H1 (cell line): ENCODE measurements around the gene CEP85L. TPM values are rescaled to one million over a fixed set of nuclear protein-coding genes. Genes with fewer than 3 reads are reported as not detected.

Experiments
- CTCF ChIA-PET: fragments of 300-600 bp; sonication (Branson Sonifier 250); formaldehyde crosslinking; loops from one replicate; lab custom pipeline; 2021; ENCODE audit not compliant: partially characterized antibody; lab: Charles Lee
- POLR2A ChIA-PET: fragments of 300-600 bp; sonication (Branson Sonifier 250); formaldehyde crosslinking; loops from one replicate; lab custom pipeline; 2021; ENCODE audit warnings: inconsistent platforms; ENCODE audit not compliant: partially characterized antibody; lab: Charles Lee
- DNase-seq, 2 experiments: peaks; one replicate each; pipeline versions ENCODE4 v3.0.0 to v3.0.0-alpha.2; 2010 to 2022; ENCODE audit warnings: low spot score in 2 of 2, low read depth in 1 of 2, mixed read lengths in 1 of 2
- FAIRE-seq: peaks from 2 replicates; lab custom pipeline; 2011; peaks lifted over from hg19 to GRCh38; lab: Jason Lieb, UNC
- H2AFZ ChIP-seq: 2 replicates; pipeline ENCODE4 v1.8.1; 2012; ENCODE audit warnings: low read length, inconsistent platforms
- H2AK5ac ChIP-seq: 2 replicates; pipeline ENCODE4 v1.6.1; 2013; ENCODE audit warnings: low read depth, low read length
- H2BK120ac ChIP-seq: replicated peaks from 2 replicates; pipeline ENCODE3; 2013; ENCODE audit warnings: low read depth, low read length, inconsistent platforms
- H2BK12ac ChIP-seq: 2 replicates; pipeline ENCODE4 v1.6.1; 2013; ENCODE audit warnings: low read depth, low read length
- H2BK15ac ChIP-seq: 2 replicates; pipeline ENCODE4 v1.6.1; 2013; ENCODE audit warnings: low read length
- H2BK20ac ChIP-seq: 2 replicates; pipeline ENCODE4 v1.6.1; 2013; ENCODE audit warnings: low read length
- H2BK5ac ChIP-seq: 2 replicates; pipeline ENCODE4 v1.6.1; 2013; ENCODE audit warnings: low read depth, low read length
- H3K14ac ChIP-seq: 2 replicates; pipeline ENCODE4 v1.6.1; 2013; ENCODE audit warnings: inconsistent platforms; ENCODE audit not compliant: insufficient read length
- H3K18ac ChIP-seq: 2 replicates; pipeline ENCODE4 v1.6.1; 2013; ENCODE audit warnings: low read length; ENCODE audit errors: extremely low read depth
- H3K23ac ChIP-seq: 2 replicates; pipeline ENCODE4 v1.6.1; 2013; ENCODE audit warnings: inconsistent platforms; ENCODE audit not compliant: insufficient read length
- H3K23me2 ChIP-seq: 2 replicates; pipeline ENCODE4 v1.6.1; 2013; ENCODE audit warnings: low read depth, low read length
- H3K27ac ChIP-seq: 2 replicates; pipeline ENCODE4 v1.6.1; 2011; ENCODE audit warnings: low read depth, low read length, inconsistent platforms
- H3K27me3 ChIP-seq, 4 experiments: replicated peaks in 1 of 4; 1 replicate in 1 of 4; 2 replicates in 3 of 4; pipeline versions ENCODE4 v1.6.1 to v1.8.1; 2011 to 2013; ENCODE audit warnings: low read length in 3 of 4, mild to moderate bottlenecking in 3 of 4, inconsistent platforms in 2 of 4, mixed read lengths in 2 of 4, moderate library complexity in 1 of 4; ENCODE audit not compliant: control insufficient read depth in 3 of 4, insufficient read depth in 3 of 4; ENCODE audit errors: extremely low read depth in 1 of 4
- H3K36me3 ChIP-seq, 4 experiments: 2 replicates each; pipeline versions ENCODE4 v1.6.1 to v1.8.1; 2011 to 2013; ENCODE audit warnings: mild to moderate bottlenecking in 4 of 4, low read length in 3 of 4, moderate library complexity in 2 of 4, control low read depth in 1 of 4, inconsistent platforms in 1 of 4; ENCODE audit not compliant: insufficient read depth in 4 of 4, control insufficient read depth in 2 of 4
- H3K4ac ChIP-seq: replicated peaks from 2 replicates; pipeline ENCODE3; 2013; ENCODE audit warnings: low read length, low read depth, mixed read lengths, inconsistent platforms; ENCODE audit not compliant: insufficient read length
- H3K4me1 ChIP-seq, 4 experiments: replicated peaks in 1 of 4; 1 replicate in 1 of 4; 2 replicates in 3 of 4; pipeline versions ENCODE4 v1.6.1 to v1.8.1; 2011 to 2013; ENCODE audit warnings: low read length in 3 of 4, inconsistent platforms in 2 of 4, mixed read lengths in 1 of 4; ENCODE audit not compliant: insufficient read depth in 4 of 4, control insufficient read depth in 3 of 4
- H3K4me2 ChIP-seq, 2 experiments: 2 replicates each; pipeline versions ENCODE4 v1.6.1 to v1.8.1; 2011 to 2013; ENCODE audit warnings: low read depth in 2 of 2, low read length in 2 of 2, control low read depth in 1 of 2, inconsistent platforms in 1 of 2, mild to moderate bottlenecking in 1 of 2; ENCODE audit not compliant: insufficient read depth in 1 of 2
- H3K4me3 ChIP-seq, 4 experiments: fragments of 200-600, 300-600 bp in 1 of 4; sonication (generic), shearing (Covaris generic), sonication (Bioruptor Twin) in 1 of 4; 2 replicates each; pipeline versions ENCODE4 v1.5.1 to v1.8.1; 2011 to 2016; ENCODE audit warnings: low read length in 4 of 4, low read depth in 3 of 4, control low read depth in 2 of 4, inconsistent platforms in 2 of 4, mild to moderate bottlenecking in 2 of 4, mixed read lengths in 1 of 4, moderate library complexity in 1 of 4; ENCODE audit not compliant: insufficient read depth in 2 of 4; ENCODE audit errors: extremely low read depth in 1 of 4
- H3K56ac ChIP-seq: replicated peaks from 2 replicates; pipeline ENCODE3; 2013; ENCODE audit warnings: low read depth, mild to moderate bottlenecking, mixed read lengths, low read length, inconsistent platforms; ENCODE audit not compliant: insufficient read length
- H3K79me1 ChIP-seq: 2 replicates; pipeline ENCODE4 v1.6.1; 2013; ENCODE audit warnings: low read depth, low read length, control low read depth
- H3K79me2 ChIP-seq, 2 experiments: 2 replicates each; pipeline versions ENCODE4 v1.6.1 to v1.8.1; 2012 to 2013; ENCODE audit warnings: low read length in 2 of 2, mild to moderate bottlenecking in 2 of 2, inconsistent platforms in 1 of 2; ENCODE audit not compliant: insufficient read depth in 2 of 2, control insufficient read depth in 1 of 2
- H3K9ac ChIP-seq, 4 experiments: replicated peaks in 1 of 4; 1 replicate in 1 of 4; 2 replicates in 3 of 4; pipeline versions ENCODE4 v1.6.1 to v1.8.1; 2011 to 2013; ENCODE audit warnings: low read depth in 3 of 4, low read length in 3 of 4, control low read depth in 2 of 4, mild to moderate bottlenecking in 2 of 4, moderate library complexity in 2 of 4, inconsistent platforms in 1 of 4; ENCODE audit errors: extremely low read depth in 1 of 4
- H3K9me3 ChIP-seq, 2 experiments: 2 replicates each; pipeline versions ENCODE4 v1.6.1 to v1.8.1; 2012 to 2013; ENCODE audit warnings: mild to moderate bottlenecking in 2 of 2, moderate library complexity in 2 of 2, control low read depth in 1 of 2, inconsistent platforms in 1 of 2, low read depth in 1 of 2, low read length in 1 of 2, mixed read lengths in 1 of 2; ENCODE audit not compliant: insufficient read depth in 2 of 2
- H4K20me1 ChIP-seq, 2 experiments: replicated peaks in 1 of 2; 2 replicates each; pipeline versions ENCODE3 to v1.8.1; 2011 to 2013; ENCODE audit warnings: inconsistent platforms in 2 of 2, low read length in 2 of 2, mild to moderate bottlenecking in 1 of 2; ENCODE audit not compliant: insufficient read depth in 2 of 2, control insufficient read depth in 1 of 2
- H4K5ac ChIP-seq: 2 replicates; pipeline ENCODE4 v1.6.1; 2013; ENCODE audit warnings: low read length, low read depth, mixed read lengths, inconsistent platforms; ENCODE audit not compliant: insufficient read length
- H4K8ac ChIP-seq: 2 replicates; pipeline ENCODE4 v1.8.0; 2013; ENCODE audit warnings: mild to moderate bottlenecking, moderate library complexity, low read length, inconsistent platforms; ENCODE audit not compliant: insufficient read depth; ENCODE audit errors: extremely low read depth
- H4K91ac ChIP-seq: replicated peaks from 2 replicates; pipeline ENCODE3; 2013; ENCODE audit warnings: low read length, mixed read lengths, inconsistent platforms; ENCODE audit not compliant: insufficient read length
- ASH2L ChIP-seq: fragments of 200-600, 300-600 bp; sonication (generic); IDR thresholded peaks from one replicate; pipeline ENCODE4 v1.7.1; 2017; ENCODE audit warnings: low read length
- CBX5 ChIP-seq: fragments of 300-800, 300-1000 bp; sonication (generic); IDR thresholded peaks from 2 replicates; pipeline ENCODE4 v1.7.1; 2016; ENCODE audit warnings: antibody characterized with exemption, low read length, low read depth
- CHD2 ChIP-seq: IDR thresholded peaks from 2 replicates; pipeline ENCODE4 v1.6.1; 2012; ENCODE audit warnings: low read length, improper control_type of control experiment
- KDM1A ChIP-seq: fragments of 200-600, 300-600 bp; sonication (generic); IDR thresholded peaks from 2 replicates; pipeline ENCODE4 v1.7.1; 2016; ENCODE audit warnings: mild to moderate bottlenecking, low read length, borderline replicate concordance
- KDM4A ChIP-seq: IDR thresholded peaks from one replicate; pipeline ENCODE4 v1.7.1; 2012; ENCODE audit warnings: low read depth, mild to moderate bottlenecking, moderate library complexity, low read length, inconsistent platforms; ENCODE audit not compliant: severe bottlenecking
- NRF1 ChIP-seq: IDR thresholded peaks from 2 replicates; pipeline ENCODE4 v1.6.1; 2011; ENCODE audit warnings: mild to moderate bottlenecking, low read depth, low read length, improper control_type of control experiment
- PHF8 ChIP-seq: fragments of 200-600 bp; sonication (generic); conservative IDR thresholded peaks from 2 replicates; pipeline ENCODE4 v1.7.1; 2012; ENCODE audit warnings: low read depth, mild to moderate bottlenecking, inconsistent platforms, low read length, moderate library complexity
- POU5F1 ChIP-seq: IDR thresholded peaks from 2 replicates; pipeline ENCODE4 v1.6.1; 2011; ENCODE audit warnings: low read depth, mild to moderate bottlenecking, low read length, moderate library complexity
- RFX5 ChIP-seq: IDR thresholded peaks from 2 replicates; pipeline ENCODE4 v1.6.1; 2011; ENCODE audit warnings: low read depth, low read length, improper control_type of control experiment, borderline replicate concordance
- RXRA ChIP-seq: IDR thresholded peaks from 2 replicates; pipeline ENCODE4 v1.6.1; 2011; ENCODE audit warnings: low read depth, mild to moderate bottlenecking, low read length, moderate library complexity; ENCODE audit not compliant: insufficient read depth
- SIX5 ChIP-seq: IDR thresholded peaks from 2 replicates; pipeline ENCODE4 v1.6.1; 2011; ENCODE audit warnings: mild to moderate bottlenecking, low read depth, low read length
- SRF ChIP-seq: IDR thresholded peaks from 2 replicates; pipeline ENCODE4 v1.6.1; 2011; ENCODE audit warnings: mild to moderate bottlenecking, low read depth, low read length, moderate library complexity
- TEAD4 ChIP-seq: IDR thresholded peaks from 2 replicates; pipeline ENCODE4 v1.6.1; 2012; ENCODE audit warnings: low read depth, low read length, inconsistent platforms, mixed read lengths
- WGBS, 2 experiments: shearing (Covaris generic) in 1 of 2; methylation state at CpG; one replicate each; pipeline versions ENCODE4 v1.1.6 to v1.1.7; 2013 to 2015; ENCODE audit warnings: low lambda C conversion rate in 2 of 2, mixed read lengths in 2 of 2, inconsistent platforms in 1 of 2, low coverage in 1 of 2, missing lambda C conversion rate in 1 of 2; ENCODE audit not compliant: insufficient replicate concordance in 2 of 2, insufficient coverage in 1 of 2, insufficient read length in 1 of 2; ENCODE audit errors: extremely low coverage in 1 of 2, missing lambda C conversion rate in 1 of 2; 5-methylcytosine and 5-hydroxymethylcytosine counted together
- polyA plus RNA-seq, 7 experiments: library from polyadenylated mRNA; depleted of rRNA in 3 of 7; stranded (reverse) in 5 of 7; unstranded in 2 of 7; fragments of >200 nt in 5 of 7; fragments of 200-250 nt in 2 of 7; gene quantifications; 1 replicate in 5 of 7; 2 replicates in 1 of 7; 4 replicates in 1 of 7; pipeline versions ENCODE4 v1.2.1 to v1.2.3, GENCODE V29; 2011 to 2013; ENCODE audit warnings: missing spikeins in 2 of 7, mixed read lengths in 2 of 7
- total RNA-seq: library from RNA; stranded (reverse); fragmentation: NEBNext Ultra II Directional; extraction: Animal tissue kit (Norgen Biotek cat#: 25700); gene quantifications from 2 replicates; pipeline ENCODE4 v1.2.1, GENCODE V29; 2021
- TF ChIP-seq, protein P1 (sequence below): IDR thresholded peaks from 2 replicates; pipeline ENCODE4 v1.6.1; 2012; ENCODE audit warnings: low read length, inconsistent platforms

Gene CEP85L
- total and polyA plus RNA-seq, 2 of the 8 experiments (the other 6 are each of a cell fraction or from before 2014, with no cell fraction given): 3.2 to 27.6 TPM

- no peak overlapping the region for H2BK120ac ChIP-seq
- H3K56ac ChIP-seq: no peak overlapping the region
- no peaks in the 10 kb centered on the region for H3K4me1 ChIP-seq
- no peak overlapping the region for H3K27ac ChIP-seq
- no peak overlapping the region for H2BK5ac ChIP-seq
- no peak overlapping the region for H3K9ac ChIP-seq
- H2AFZ ChIP-seq: no peak overlapping the region
- H3K18ac ChIP-seq: no peak overlapping the region
- no peak overlapping the region for H3K4me3 ChIP-seq
- no peak overlapping the region for H2AK5ac ChIP-seq
- H3K4ac ChIP-seq: no peak overlapping the region
- H3K23me2 ChIP-seq: no peaks in the 10 kb centered on the region
- whole genome bisulfite sequencing, 2 experiments: 88% methylated on average over 2 of the region's 2 CpGs; no CpG with 5 or more reads in 1 of the 2 experiments
- H2BK15ac ChIP-seq: no peak overlapping the region
- no peak overlapping the region for H3K23ac ChIP-seq
- FAIRE-seq (no peak), DNase-seq (no peak)
- H3K14ac ChIP-seq: no peak overlapping the region
- H3K27me3 ChIP-seq: no peaks in the 10 kb centered on the region
- H4K5ac ChIP-seq: no peak overlapping the region
- no peak overlapping the region for H2BK20ac ChIP-seq
- no peak overlapping the region for H4K8ac ChIP-seq
- ChIA-PET POLR2A (no interaction called here), CTCF (interaction anchor here (0.8 to 2.1 kb wide), 4 partner anchors 8 to 642 kb away, joined by 3 to 5 read pairs (median 3); no protein-coding TSS in a partner anchor)
- no peaks in the 10 kb centered on the region for H3K79me2 ChIP-seq
- no peaks in the 10 kb centered on the region for H4K20me1 ChIP-seq
- H3K9me3 ChIP-seq: no peaks in the 10 kb centered on the region
- H4K91ac ChIP-seq: no peak overlapping the region
- TF ChIP-seq PHF8 (no peak), ASH2L (no peak), KDM1A (no peak), KDM4A (no peak), POU5F1 (no peak), RXRA (no peak), TEAD4 (no peak), NRF1 (no peak), SIX5 (no peak), CBX5 (no peak), CHD2 (no peak), SRF (no peak), RFX5 (no peak)
- TF ChIP-seq, protein P1, sequence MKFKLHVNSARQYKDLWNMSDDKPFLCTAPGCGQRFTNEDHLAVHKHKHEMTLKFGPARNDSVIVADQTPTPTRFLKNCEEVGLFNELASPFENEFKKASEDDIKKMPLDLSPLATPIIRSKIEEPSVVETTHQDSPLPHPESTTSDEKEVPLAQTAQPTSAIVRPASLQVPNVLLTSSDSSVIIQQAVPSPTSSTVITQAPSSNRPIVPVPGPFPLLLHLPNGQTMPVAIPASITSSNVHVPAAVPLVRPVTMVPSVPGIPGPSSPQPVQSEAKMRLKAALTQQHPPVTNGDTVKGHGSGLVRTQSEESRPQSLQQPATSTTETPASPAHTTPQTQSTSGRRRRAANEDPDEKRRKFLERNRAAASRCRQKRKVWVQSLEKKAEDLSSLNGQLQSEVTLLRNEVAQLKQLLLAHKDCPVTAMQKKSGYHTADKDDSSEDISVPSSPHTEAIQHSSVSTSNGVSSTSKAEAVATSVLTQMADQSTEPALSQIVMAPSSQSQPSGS: no peak
- no peak overlapping the region for H2BK12ac ChIP-seq
- no peak overlapping the region for H3K4me2 ChIP-seq
- no peaks in the 10 kb centered on the region for H3K79me1 ChIP-seq
- H3K36me3 ChIP-seq: no peaks in the 10 kb centered on the region; a peak in 1 of 8 replicates
These were observed 186.8 kb downstream of the CEP85L start for GRCh38 chr6:118464620-118465019.
